Ascending aorta (tissue), 2 donors: Measurements from ENCODE around the gene KIFBP. TPM values are rescaled to one million over a fixed set of nuclear protein-coding genes. Genes with fewer than 3 reads are reported as not detected.

ENCODE experiments used
- DNase-seq, 2 donors: peaks; one replicate each; pipeline ENCODE4 v3.0.0-alpha.2; 2019; ENCODE audit warnings: low spot score in 2 of 2
- H3K27ac ChIP-seq, 2 donors: fragments of 200-600 bp; sonication (generic); one replicate each; pipeline ENCODE4 v1.5.1; 2016 to 2017; ENCODE audit warnings: mild to moderate bottlenecking in 1 of 2
- H3K27me3 ChIP-seq: fragments of 200-600 bp; sonication (generic); one replicate; pipeline ENCODE4 v1.5.1; 2017
- H3K36me3 ChIP-seq, 2 donors: fragments of 200-600 bp; sonication (generic); one replicate each; pipeline ENCODE4 v1.5.1; 2016
- H3K4me1 ChIP-seq, 2 donors: fragments of 200-600 bp; sonication (generic); one replicate each; pipeline ENCODE4 v1.5.1; 2016 to 2017; ENCODE audit warnings: mild to moderate bottlenecking in 1 of 2
- H3K4me3 ChIP-seq, 2 donors: fragments of 200-600 bp; sonication (generic); one replicate each; pipeline ENCODE4 v1.5.1; 2016 to 2017; ENCODE audit warnings: mild to moderate bottlenecking in 1 of 2
- H3K9me3 ChIP-seq, 2 donors: fragments of 200-600 bp; sonication (generic); one replicate each; pipeline ENCODE4 v1.5.1; 2016
- intact Hi-C: fragments of 100-400 bp; cut with DNase I; formaldehyde crosslinking; loops from one replicate; pipeline ENCODE4 v1.15.1; 2023
- total RNA-seq: library from RNA; depleted of rRNA; stranded (reverse); fragments of >200 nt; gene quantifications from one replicate; pipeline ENCODE4 v1.1.0, GENCODE V29; 2016
- TF ChIP-seq, protein P1 (sequence below), 3 experiments: fragments of 200-600 bp in 2 of 3; fragments of 450-650 bp in 1 of 3; sonication (generic) in 2 of 3; IDR thresholded peaks; one replicate each; pipeline ENCODE4 v1.5.1; 2016 to 2019; ENCODE audit warnings: antibody characterized with exemption in 3 of 3, mild to moderate bottlenecking in 1 of 3, moderate library complexity in 1 of 3

The KIFBP gene
- total RNA-seq, 1 donor from 2014 or later: 25.3 TPM

DNA sequence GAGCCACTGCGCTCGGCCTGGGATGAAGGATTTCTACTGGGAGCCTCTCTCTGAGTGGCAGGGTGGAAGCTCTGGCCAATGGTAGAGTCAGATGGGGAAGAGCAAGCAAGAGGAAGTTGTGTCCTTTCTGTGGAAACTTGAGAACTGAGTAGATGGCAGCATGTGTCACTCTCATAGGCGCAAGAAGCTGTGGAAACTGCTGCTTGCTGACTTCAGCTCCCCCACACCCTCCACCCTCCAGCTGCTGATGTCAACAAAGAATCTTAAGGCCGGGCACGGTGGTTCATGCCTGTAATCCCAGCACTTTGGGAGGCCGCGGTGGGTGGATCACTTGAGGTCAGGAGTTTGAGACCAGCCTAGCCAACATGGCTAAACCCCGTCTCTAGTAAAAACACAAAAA is 59.5 kb downstream of the KIFBP start:
- peak; percentile 38 to 76 for DNase-seq
- peak overlapping the region in 1 of 2 donors; percentile 65 for H3K27ac ChIP-seq
- no peaks in the 10 kb centered on the region for H3K36me3 ChIP-seq
- no peaks in the 10 kb centered on the region for H3K4me1 ChIP-seq
- H3K4me3 ChIP-seq: no peak overlapping the region
- H3K9me3 ChIP-seq: no peaks in the 10 kb centered on the region
- intact Hi-C loops: no loop called here
- TF ChIP-seq, protein P1, sequence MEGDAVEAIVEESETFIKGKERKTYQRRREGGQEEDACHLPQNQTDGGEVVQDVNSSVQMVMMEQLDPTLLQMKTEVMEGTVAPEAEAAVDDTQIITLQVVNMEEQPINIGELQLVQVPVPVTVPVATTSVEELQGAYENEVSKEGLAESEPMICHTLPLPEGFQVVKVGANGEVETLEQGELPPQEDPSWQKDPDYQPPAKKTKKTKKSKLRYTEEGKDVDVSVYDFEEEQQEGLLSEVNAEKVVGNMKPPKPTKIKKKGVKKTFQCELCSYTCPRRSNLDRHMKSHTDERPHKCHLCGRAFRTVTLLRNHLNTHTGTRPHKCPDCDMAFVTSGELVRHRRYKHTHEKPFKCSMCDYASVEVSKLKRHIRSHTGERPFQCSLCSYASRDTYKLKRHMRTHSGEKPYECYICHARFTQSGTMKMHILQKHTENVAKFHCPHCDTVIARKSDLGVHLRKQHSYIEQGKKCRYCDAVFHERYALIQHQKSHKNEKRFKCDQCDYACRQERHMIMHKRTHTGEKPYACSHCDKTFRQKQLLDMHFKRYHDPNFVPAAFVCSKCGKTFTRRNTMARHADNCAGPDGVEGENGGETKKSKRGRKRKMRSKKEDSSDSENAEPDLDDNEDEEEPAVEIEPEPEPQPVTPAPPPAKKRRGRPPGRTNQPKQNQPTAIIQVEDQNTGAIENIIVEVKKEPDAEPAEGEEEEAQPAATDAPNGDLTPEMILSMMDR (IDR thresholded peaks at IDR 0.05): no peak
- H3K27me3 ChIP-seq: no peaks in the 10 kb centered on the region

DNA sequence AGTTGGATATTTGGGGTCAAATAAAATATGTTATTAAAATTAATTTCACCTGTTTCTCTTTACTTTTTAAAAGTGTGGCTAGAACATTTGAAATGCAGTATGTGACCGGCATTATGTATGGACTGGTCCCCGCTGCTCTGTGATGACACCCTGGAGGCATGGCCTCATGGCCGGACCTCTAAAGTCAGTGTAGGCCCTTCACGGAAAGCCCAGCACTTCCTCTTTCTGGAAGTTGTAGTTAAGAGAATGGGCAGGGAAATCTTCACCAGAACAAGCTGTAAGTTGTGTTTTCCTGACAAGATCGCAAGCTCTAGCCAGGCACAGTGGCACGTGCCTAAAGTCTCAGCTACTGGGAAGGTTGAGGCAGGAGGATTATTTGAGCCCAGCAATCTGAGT is 61.0 kb downstream of the KIFBP start:
- H3K27me3 ChIP-seq: no peaks in the 10 kb centered on the region
- TF ChIP-seq, protein P1 (IDR thresholded peaks at IDR 0.05): no peak
- peak overlapping the region in 1 of 2 donors; percentile 28 for H3K27ac ChIP-seq
- no peaks in the 10 kb centered on the region for H3K9me3 ChIP-seq
- no peak overlapping the region for H3K4me3 ChIP-seq
- no peaks in the 10 kb centered on the region for H3K4me1 ChIP-seq
- intact Hi-C loops: no loop called here
- DNase-seq: no peak
- H3K36me3 ChIP-seq: no peaks in the 10 kb centered on the region

DNA sequence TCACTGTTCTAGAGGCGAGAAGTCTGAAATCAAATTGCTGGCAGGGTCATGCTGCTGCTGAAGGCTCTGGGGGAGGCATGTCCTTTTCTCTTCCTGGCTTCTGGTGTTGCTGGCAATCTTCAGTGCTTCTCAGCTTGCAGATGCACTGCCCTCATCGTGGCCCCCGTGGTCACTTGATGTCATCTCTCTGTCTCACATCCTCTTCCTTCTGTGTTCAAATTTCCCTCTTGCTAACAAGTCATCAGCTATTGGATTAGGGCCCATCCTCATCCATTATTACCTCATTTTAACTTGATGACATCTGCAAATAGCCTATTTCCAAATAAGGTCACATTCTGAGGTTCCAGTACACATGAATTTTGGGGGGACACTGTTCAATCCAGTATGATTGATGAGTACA is 62.7 kb downstream of the KIFBP start:
- no peak overlapping the region for H3K27ac ChIP-seq
- H3K9me3 ChIP-seq: no peaks in the 10 kb centered on the region
- H3K4me1 ChIP-seq: no peaks in the 10 kb centered on the region
- H3K27me3 ChIP-seq: no peaks in the 10 kb centered on the region
- peak; percentile 38 to 77 for DNase-seq
- intact Hi-C loops: no loop called here
- H3K36me3 ChIP-seq: no peaks in the 10 kb centered on the region
- TF ChIP-seq, protein P1 (IDR thresholded peaks at IDR 0.05): no peak
- no peak overlapping the region for H3K4me3 ChIP-seq

DNA sequence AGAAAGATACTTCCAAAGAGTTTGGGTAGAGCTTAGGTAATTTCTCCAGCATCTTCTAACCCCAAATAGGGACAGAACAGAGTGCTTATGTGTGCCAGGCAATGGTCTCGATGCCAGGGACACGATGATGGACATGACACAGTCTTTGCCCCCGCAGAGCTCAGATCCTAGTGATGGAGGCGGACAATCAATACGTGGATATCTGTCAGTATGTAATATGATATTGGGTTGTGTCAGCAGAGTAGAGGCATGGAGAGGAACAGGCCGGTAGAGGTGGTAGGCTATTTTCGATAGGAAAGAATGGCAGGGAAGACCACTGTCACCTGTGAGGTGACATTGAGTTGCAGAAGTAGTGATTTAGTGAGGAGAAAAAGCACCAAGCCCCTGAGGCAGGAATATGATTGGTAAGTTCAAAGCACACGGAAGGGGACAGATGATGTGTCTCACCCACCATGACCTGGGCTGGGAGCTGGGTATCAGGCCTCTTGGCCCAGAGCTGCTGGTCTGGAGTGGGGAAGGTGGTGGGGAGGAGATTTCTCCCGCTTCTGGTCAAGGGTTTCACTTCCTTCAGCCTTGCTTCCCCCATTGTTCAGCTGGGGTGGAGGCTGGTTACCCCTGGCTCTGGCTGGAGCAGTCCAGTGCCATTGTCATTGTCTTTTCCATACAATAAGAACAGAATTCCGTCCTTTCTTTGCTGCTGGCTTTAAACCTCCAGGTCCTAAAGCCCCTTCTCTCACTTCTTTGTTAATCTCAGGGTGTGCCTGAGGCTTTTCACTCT is 63.3 kb downstream of the KIFBP start:
- Histone ChIP-seq H3K4me1 (no peaks in the 10 kb centered on the region), H3K27me3 (no peaks in the 10 kb centered on the region), H3K4me3 (no peak overlapping the region), H3K27ac (peak overlapping the region in 1 of 2 donors; percentile 29), H3K9me3 (no peaks in the 10 kb centered on the region), H3K36me3 (no peaks in the 10 kb centered on the region)
- intact Hi-C loops: no loop called here
- TF ChIP-seq, protein P1 (IDR thresholded peaks at IDR 0.05): no peak
- no peak for DNase-seq

DNA sequence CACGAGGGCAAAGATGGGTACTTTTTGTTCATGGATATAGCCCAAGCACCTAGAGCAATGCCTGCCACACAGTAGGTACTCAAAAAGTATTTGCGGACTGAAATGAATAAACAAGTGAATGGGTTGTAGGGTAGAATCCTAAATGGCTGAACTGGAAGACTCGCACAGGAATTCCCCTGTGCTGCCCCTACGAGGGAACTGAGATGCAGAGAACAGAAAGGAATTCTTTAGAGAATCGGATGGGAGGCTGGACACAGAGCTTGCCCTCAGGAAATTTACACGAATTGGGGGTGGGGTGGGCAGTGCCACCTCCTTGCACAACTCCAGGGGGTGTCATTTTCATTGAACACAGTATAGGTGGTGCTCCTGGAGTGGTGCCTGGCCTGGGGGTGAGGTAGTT is 64.1 kb downstream of the KIFBP start:
- H3K27ac ChIP-seq: no peak overlapping the region

More for the DNA sequence above, 64.1 kb downstream of the KIFBP start:
- Histone ChIP-seq H3K27me3 (no peaks in the 10 kb centered on the region), H3K36me3 (no peaks in the 10 kb centered on the region), H3K9me3 (no peaks in the 10 kb centered on the region), H3K4me1 (no peaks in the 10 kb centered on the region), H3K4me3 (no peak overlapping the region)
- intact Hi-C loops: no loop called here
- TF ChIP-seq, protein P1 (IDR thresholded peaks at IDR 0.05): no peak
- no peak for DNase-seq
